ENCODE measurements around the gene RNF115.
"Not testable (repeated sequence)": the region's sequence is repeated elsewhere in the genome, so short reads cannot be mapped to it uniquely, and the experiment has no call there.

Gene RNF115

GRCh38 chr1:145826030-145826429 is 2.1 kb upstream of the RNF115 start:
- no peak for DNase-seq

- DNase-seq, result no peak
Observed at GRCh38 chr1:145824499-145824842, 576 bp upstream of the RNF115 start.

- not testable (repeated sequence) for DNase-seq
Observed at GRCh38 chr1:145822779-145823331, 1.0 kb downstream of the RNF115 start.

GRCh38 chr1:145818095-145818494 is 5.8 kb downstream of the RNF115 start:
- not testable (repeated sequence) for DNase-seq

- not testable (repeated sequence) for DNase-seq
Observed at GRCh38 chr1:145812977-145813810, 10.7 kb downstream of the RNF115 start.

- no peak for DNase-seq
Observed at GRCh38 chr1:145806844-145807243, 17.1 kb downstream of the RNF115 start.

GRCh38 chr1:145806408-145806807 is 17.5 kb downstream of the RNF115 start:
- no peak for DNase-seq

- DNase-seq, result no peak
Observed at GRCh38 chr1:145805057-145805456, 18.8 kb downstream of the RNF115 start.

- DNase-seq, result no peak
Observed at GRCh38 chr1:145804235-145805045, 19.5 kb downstream of the RNF115 start.

- DNase-seq, result no peak
Observed at GRCh38 chr1:145799806-145800205, 24.1 kb downstream of the RNF115 start.

GRCh38 chr1:145796753-145797152 is 27.1 kb downstream of the RNF115 start:
- no peak for DNase-seq

- DNase-seq, result no peak
Observed at GRCh38 chr1:145795257-145795881, 28.5 kb downstream of the RNF115 start.

- no peak for DNase-seq
Observed at GRCh38 chr1:145792484-145792883, 31.4 kb downstream of the RNF115 start.

- not testable (repeated sequence) for DNase-seq
Observed at GRCh38 chr1:145791860-145792259, 32.0 kb downstream of the RNF115 start.

- no peak for DNase-seq
Observed at GRCh38 chr1:145788580-145788979, 35.3 kb downstream of the RNF115 start.

- no peak for DNase-seq
Observed at GRCh38 chr1:145786271-145786670, 37.6 kb downstream of the RNF115 start.

- no peak for DNase-seq
Observed at GRCh38 chr1:145785547-145785946, 38.3 kb downstream of the RNF115 start.

- DNase-seq, result no peak
Observed at GRCh38 chr1:145784409-145784808, 39.5 kb downstream of the RNF115 start.

GRCh38 chr1:145782272-145783099 is 41.4 kb downstream of the RNF115 start:
- DNase-seq, result no peak

- no peak for DNase-seq
Observed at GRCh38 chr1:145778146-145778540, 45.8 kb downstream of the RNF115 start.

GRCh38 chr1:145777357-145778145 is 46.3 kb downstream of the RNF115 start:
- no peak for DNase-seq

GRCh38 chr1:145773423-145773822 is 50.5 kb downstream of the RNF115 start:
- no peak for DNase-seq

Measured in CD4-positive, alpha-beta T cell treated with Interleukin-4 for 4 hours (primary cell).